HFFc6 (cell line): ENCODE results near the gene LTA4H. TPM values are rescaled to one million over a fixed set of nuclear protein-coding genes. Genes with fewer than 3 reads are reported as not detected.

Source experiments
- DNase-seq: peaks from one replicate; pipeline ENCODE4 v3.0.0-alpha.2; 2018
- H3K27ac Mint-ChIP-seq: 2 replicates; pipeline ENCODE4 v1.8.0; 2020; ENCODE audit warnings: mild to moderate bottlenecking, mixed read lengths
- H3K27me3 Mint-ChIP-seq: 2 replicates; pipeline ENCODE4 v1.8.0; 2021; ENCODE audit warnings: mild to moderate bottlenecking, moderate library complexity, mixed read lengths; ENCODE audit not compliant: insufficient read depth
- H3K36me3 Mint-ChIP-seq: 2 replicates; pipeline ENCODE4 v1.8.0; 2021; ENCODE audit warnings: low read depth, mixed read lengths
- H3K4me1 Mint-ChIP-seq: 2 replicates; pipeline ENCODE4 v1.8.0; 2020; ENCODE audit warnings: low read depth, mixed read lengths
- H3K4me3 Mint-ChIP-seq: 2 replicates; pipeline ENCODE4 v1.8.0; 2020; ENCODE audit warnings: mild to moderate bottlenecking, moderate library complexity, mixed read lengths
- H3K9me3 Mint-ChIP-seq: 2 replicates; pipeline ENCODE4 v1.8.0; 2020; ENCODE audit warnings: mild to moderate bottlenecking, mixed read lengths
- total RNA-seq, 6 experiments: library from RNA; stranded (reverse); fragmentation: NEBNext Ultra II Directional; extraction: Animal tissue kit (Norgen Biotek cat#: 25700); gene quantifications; 2 replicates in 1 of 6; 3 replicates in 5 of 6; pipeline ENCODE4 v1.2.3, GENCODE V29; 2021
- TF ChIP-seq, protein P1 (sequence below): fragments of 200-600 bp; sonication (generic); IDR thresholded peaks from 2 replicates; pipeline ENCODE4 v1.5.0; 2021; ENCODE audit warnings: antibody characterized with exemption, mild to moderate bottlenecking

Gene LTA4H
- total RNA-seq, 6 experiments from 2014 or later = 50.2 to 59.0 (median 51.6) TPM

DNA sequence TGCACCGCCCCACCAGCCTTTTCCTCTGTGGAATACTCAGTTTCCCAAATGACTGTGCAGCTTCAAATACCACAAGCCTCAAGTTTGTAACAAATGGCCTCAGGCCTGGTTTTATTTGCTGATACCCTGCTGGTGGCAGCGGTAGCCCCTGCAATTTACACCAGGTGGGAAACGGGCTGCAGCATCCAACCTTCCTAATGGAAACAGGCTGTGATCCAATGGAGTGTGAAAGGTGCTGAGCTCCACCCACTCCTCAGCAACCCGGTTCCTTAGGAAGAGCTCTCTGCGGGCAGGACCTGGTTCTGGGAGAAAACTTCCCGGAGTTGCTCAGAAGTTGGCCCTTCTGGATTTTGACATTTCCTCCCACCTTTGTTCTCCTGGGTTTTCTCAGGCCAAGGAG is 41.7 kb upstream of the LTA4H start:
- TF ChIP-seq, protein P1, sequence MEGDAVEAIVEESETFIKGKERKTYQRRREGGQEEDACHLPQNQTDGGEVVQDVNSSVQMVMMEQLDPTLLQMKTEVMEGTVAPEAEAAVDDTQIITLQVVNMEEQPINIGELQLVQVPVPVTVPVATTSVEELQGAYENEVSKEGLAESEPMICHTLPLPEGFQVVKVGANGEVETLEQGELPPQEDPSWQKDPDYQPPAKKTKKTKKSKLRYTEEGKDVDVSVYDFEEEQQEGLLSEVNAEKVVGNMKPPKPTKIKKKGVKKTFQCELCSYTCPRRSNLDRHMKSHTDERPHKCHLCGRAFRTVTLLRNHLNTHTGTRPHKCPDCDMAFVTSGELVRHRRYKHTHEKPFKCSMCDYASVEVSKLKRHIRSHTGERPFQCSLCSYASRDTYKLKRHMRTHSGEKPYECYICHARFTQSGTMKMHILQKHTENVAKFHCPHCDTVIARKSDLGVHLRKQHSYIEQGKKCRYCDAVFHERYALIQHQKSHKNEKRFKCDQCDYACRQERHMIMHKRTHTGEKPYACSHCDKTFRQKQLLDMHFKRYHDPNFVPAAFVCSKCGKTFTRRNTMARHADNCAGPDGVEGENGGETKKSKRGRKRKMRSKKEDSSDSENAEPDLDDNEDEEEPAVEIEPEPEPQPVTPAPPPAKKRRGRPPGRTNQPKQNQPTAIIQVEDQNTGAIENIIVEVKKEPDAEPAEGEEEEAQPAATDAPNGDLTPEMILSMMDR = no peak
- no peak for DNase-seq
- Mint-ChIP-seq H3K4me3 (no peak overlapping the region), H3K27ac (no peak overlapping the region), H3K27me3 (peaks cover 23% of the 10 kb centered on the region), H3K36me3 (no peaks in the 10 kb centered on the region), H3K4me1 (no peaks in the 10 kb centered on the region), H3K9me3 (no peaks in the 10 kb centered on the region)

DNA sequence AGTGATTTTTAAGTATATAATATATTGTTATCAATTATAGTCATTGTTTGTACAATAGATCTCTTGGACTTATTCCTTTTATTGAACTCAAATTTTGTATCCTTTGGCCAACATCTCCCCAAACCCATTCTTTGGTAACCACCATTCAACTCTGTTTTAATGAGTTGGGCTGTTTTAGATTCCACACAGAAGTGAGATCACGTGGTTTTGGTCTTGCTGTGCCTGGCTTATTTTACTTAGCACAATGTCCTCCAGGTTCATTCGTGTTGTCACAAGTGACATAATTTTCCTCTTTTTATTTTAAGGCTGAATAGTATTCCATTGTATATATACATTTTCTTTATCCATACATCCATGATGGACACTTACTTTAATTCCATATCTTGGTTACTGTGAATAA is 40.2 kb upstream of the LTA4H start:
- no peak overlapping the region for H3K4me3 Mint-ChIP-seq
- no peak overlapping the region for H3K27ac Mint-ChIP-seq
- DNase-seq = no peak
- no peaks in the 10 kb centered on the region for H3K36me3 Mint-ChIP-seq
- peaks cover 23% of the 10 kb centered on the region for H3K27me3 Mint-ChIP-seq
- TF ChIP-seq, protein P1 = no peak
- peaks cover 7% of the 10 kb centered on the region for H3K4me1 Mint-ChIP-seq
- H3K9me3 Mint-ChIP-seq = no peaks in the 10 kb centered on the region

DNA sequence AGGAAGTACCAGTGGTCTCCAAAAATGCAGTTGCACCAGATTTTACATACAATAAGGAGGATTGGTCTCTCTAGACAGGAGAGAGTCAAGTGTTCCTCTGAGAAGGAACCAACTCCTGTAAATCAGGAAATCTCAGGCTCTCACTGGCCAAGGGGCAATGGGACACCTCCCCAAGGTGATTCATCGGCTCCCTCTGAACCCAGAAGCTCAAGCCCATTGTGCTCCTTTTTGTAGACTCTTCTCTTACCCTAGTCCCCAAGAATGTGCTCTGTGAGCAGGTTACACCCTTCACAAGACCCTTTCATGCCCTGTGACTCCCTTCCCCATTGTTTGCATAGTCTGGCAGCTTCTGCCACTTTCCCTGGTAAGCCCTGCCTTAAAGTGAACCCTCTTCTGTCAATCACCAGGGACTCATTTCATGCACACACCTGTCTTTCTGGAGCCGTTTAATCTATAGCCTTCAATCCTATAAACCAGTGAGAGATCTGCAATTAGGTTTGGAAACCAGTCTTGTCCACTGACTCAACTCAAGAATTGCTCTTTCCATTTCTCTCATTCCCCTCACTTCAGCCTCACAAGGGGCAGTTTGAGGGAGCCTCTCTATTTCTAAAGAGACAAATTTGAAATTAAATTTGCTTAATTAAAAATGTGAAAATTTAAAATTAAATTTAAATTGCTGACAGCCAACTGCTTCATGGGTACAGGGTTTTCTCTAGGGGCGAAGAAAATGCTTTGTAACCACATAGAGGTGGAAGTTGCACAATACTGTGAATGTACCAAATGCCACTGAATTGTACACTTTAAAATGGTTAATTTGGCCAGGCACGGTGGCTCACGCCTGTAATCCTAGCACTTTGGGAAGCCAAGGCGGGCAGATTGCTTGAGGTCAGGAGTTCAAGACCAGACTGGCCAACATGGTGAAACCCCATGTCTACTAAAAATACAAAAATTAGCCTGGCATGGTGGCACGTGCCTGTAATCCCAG is 38.3 kb upstream of the LTA4H start:
- H3K9me3 Mint-ChIP-seq = no peaks in the 10 kb centered on the region
- TF ChIP-seq, protein P1 = no peak
- no peaks in the 10 kb centered on the region for H3K36me3 Mint-ChIP-seq
- peaks cover 18% of the 10 kb centered on the region for H3K27me3 Mint-ChIP-seq
- H3K4me1 Mint-ChIP-seq = peaks cover 10% of the 10 kb centered on the region
- no peak overlapping the region for H3K27ac Mint-ChIP-seq
- no peak overlapping the region for H3K4me3 Mint-ChIP-seq
- DNase-seq = no peak

DNA sequence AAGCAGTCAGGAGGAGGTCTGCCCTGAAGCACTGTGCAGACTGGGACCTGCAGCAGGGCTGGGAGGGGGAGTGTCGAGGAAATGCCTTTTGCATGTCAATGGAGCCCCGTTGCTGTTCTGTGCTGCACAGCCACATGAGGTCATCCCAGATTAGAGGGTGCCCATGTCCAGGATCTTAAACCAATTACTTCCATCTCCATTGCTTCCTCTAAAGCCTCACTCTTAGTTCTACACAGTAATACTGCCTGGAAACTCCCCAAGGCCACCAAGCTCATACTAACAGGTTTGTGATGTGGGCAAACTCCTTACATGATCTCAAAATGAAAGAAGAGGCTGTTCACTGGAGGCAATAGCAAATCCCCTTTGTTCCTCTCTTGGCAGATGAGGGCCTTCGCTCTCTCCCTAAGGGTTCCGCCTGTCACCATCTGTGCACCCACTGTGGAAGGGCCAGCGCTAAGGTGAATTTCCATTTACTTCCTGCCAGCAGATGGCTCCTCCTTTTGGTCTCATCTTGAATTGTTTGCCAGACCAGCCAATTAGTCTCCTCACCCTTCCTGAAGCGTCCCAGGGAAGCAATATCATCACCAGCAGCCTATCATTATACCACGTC is 35.4 kb upstream of the LTA4H start:
- peaks cover 10% of the 10 kb centered on the region for H3K4me1 Mint-ChIP-seq
- H3K4me3 Mint-ChIP-seq = no peak overlapping the region
- TF ChIP-seq, protein P1 = peak; percentile 40; the same call in 1 of the 2 replicates
- no peaks in the 10 kb centered on the region for H3K36me3 Mint-ChIP-seq
- peaks cover 2% of the 10 kb centered on the region; the same call in 1 of the 2 replicates for H3K27me3 Mint-ChIP-seq
- no peak for DNase-seq
- H3K27ac Mint-ChIP-seq = no peak overlapping the region
- H3K9me3 Mint-ChIP-seq = no peaks in the 10 kb centered on the region

DNA sequence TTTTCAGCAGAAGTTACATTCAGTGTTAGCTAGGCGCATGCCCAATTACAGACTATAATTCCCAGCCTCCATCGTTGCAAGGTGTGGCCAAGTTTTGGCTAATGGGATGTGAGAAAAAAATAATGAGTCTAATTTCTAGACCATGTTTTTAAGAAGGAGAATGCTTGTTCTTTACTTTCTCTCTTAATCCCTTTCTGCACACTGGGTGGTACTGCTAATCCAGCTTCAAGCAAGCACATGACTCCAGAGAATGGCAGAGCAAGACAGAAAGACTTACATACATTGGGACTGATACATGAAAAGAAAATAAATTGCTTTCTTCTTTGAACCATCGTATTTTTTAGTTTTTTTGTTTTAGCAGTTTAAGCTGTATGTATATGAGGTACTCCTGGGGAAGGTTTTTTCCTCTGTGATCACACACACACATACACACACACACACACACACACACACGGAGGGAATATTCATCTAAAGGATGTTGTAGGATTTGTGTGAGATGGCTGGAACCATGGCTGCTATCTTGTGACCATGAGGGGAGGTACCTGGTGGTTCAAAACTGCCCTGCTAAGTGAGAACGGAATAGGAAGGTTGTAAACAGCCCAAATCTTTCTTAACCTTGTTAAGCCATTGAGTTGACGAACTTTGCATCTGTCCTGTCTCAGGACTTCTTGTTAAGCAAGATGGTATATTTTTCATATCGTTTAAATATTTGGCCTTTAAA is 34.3 kb upstream of the LTA4H start:
- peaks cover 10% of the 10 kb centered on the region for H3K4me1 Mint-ChIP-seq
- TF ChIP-seq, protein P1 = no peak
- H3K36me3 Mint-ChIP-seq = no peaks in the 10 kb centered on the region
- no peak for DNase-seq
- no peak overlapping the region for H3K27ac Mint-ChIP-seq
- H3K9me3 Mint-ChIP-seq = no peaks in the 10 kb centered on the region
- no peak overlapping the region for H3K4me3 Mint-ChIP-seq
- H3K27me3 Mint-ChIP-seq = no peaks in the 10 kb centered on the region; the same call in 1 of the 2 replicates
